Measurements from ENCODE around the gene NME5.
A peak's percentile ranks its signal among the peaks of the same experiment; 100 is the strongest.
"Not testable (repeated sequence)": the region's sequence is repeated elsewhere in the genome, so short reads cannot be mapped to it uniquely, and the experiment has no call there.

NME5 gene, protein sequence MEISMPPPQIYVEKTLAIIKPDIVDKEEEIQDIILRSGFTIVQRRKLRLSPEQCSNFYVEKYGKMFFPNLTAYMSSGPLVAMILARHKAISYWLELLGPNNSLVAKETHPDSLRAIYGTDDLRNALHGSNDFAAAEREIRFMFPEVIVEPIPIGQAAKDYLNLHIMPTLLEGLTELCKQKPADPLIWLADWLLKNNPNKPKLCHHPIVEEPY

DNA sequence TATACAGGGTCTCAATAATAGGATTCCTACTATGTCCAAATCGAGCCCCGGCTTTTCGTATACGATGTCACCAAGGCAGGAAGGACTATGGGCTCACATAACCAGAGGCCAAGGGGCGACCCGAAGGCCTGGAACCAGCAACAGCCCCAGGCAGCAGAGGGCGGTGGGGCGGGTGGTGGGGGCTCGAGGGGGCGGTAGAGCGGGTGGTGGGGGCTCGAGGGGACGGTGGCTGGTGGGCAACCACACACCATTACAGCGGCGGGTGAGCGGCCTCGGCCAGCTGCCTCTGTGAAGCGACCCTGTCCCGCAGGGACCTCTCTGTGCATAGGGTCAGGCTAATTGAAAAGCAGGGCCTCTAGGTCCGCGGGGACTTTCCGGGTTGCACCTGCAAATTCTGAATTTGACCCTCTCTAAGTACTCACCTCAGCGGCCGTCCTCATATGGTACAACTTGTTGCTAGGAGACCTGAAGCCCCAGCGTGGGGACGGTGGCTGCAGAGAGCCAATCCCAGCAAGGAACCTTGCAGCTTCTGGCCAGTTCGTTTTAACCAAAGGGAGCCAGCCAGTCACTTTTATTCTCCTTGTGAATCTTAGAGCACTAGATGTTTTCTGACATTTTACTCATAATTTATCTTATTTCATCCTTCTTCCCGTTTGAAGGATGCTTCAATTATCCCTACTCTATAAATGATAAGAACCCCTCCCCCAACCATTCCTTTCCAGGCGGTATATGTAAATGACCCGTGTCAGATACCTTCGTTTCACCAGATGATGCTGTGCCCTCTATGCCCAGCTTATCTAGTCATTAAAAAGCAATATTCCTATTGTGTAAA is at the start of gene NME5:
Gene NME5 (minus strand): TSS at position 480 of the 832 bp plus-strand sequence. CDS start 648 bp downstream, outside the sequence.
- peak; percentile 4 to 80 for DNase-seq

DNA sequence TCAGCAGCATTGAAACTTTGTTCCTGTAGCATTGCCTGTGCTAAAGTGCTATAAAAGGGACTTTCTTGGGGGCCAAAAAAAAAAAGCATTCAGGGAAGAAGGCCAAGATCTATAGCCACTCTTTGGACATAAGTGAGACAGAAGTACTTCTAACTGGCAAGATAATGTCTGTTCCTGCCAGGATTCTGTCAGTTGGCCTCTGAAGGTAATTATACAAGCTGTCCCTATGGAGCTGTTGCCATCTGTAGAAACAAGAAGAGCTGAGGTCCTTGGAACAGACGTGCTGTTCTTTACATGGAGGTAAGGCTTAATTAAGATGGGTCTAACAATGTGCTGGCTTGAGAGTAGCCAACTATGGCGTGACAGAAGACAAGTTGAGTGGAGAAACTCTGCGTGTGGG is 49.4 kb upstream of the NME5 start:
- DNase-seq, result no peak

DNA sequence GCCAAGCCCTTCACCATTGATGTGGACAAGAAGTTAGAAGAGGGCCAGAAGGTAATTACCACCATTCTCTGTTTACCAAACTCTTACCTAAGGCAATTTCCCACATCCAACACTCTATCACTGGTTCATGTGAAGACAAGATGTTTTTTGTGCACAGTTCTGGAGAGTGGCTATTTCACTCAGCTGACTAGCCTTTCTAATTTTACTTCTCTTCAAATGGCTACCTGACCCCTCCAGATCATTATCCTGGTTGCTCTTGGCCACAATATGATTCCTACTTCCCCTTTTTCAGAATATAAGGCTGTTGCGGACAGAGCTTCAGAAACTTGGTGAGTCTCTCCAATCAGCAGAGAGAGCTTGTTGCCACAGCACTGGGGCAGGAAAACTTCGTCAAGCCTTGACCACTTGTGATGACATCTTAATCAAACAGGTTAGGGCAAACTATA is 46.8 kb upstream of the NME5 start:
- no peak for DNase-seq

DNA sequence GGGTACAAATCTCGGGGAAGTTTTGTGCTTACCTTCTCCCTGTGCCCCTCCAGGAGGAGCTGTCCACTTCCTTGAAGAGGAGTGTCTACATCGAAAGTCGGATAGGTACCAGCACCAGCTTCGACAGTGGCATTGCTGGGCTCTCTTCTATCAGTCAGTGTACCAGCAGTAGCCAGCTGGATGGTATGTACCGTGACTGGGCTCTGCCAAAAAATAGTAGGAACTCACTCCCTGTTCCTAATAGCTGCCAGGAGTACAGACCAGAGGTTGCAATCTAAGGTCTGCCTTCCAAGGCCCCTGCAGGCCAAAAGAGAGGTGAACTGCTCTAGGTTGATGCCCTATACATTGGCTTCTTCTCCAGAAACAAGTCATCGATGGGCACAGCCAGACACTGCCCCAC is 43.6 kb upstream of the NME5 start:
- DNase-seq, result no peak

DNA sequence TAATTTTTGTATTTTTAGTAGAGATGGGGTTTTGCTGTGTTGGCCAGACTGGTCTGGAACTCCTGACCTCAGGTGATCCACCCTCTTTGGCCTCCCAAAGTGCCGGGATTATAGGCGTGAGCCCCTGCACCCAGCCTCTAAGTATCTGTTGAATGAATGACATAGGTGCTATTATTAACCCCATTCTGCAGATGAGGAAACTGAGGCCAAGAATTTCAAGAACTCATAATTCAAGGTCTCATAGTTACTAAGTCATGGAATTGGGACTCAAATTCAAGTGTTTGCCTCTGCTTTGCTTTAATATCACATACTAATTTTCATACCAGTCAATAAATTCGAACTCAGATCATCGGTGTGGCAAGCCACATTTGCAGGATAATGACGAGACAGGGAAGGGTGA is 41.6 kb upstream of the NME5 start:
- DNase-seq, result no peak

DNA sequence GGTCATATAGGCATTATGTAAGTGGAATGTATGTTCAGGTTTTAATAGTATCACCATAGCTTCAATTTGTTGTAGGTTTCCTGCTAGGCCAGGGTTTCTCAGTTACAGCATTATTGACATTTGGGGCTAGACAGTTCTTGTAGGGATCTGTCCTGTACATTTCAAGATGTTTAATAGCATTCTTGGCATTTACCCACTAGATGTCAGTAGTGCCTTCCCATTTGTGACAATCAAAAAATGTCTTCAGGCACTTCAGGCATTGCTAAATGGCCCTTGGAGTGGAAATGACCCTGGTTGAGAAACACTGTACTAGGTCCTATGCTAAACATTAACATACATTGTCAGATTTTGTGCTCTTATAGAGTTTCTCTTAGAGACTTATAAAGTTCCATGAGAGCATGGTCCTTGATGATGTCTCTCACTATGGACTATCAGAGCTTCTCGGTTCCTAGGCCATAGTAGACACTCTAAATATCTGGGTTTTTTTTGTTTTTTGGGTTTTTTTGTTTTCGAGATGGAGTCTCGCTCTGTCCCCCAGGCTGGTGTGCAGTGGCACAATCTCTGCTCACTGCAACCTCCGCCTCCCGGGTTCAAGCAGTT is 41.1 kb upstream of the NME5 start:
- DNase-seq, result no peak

DNA sequence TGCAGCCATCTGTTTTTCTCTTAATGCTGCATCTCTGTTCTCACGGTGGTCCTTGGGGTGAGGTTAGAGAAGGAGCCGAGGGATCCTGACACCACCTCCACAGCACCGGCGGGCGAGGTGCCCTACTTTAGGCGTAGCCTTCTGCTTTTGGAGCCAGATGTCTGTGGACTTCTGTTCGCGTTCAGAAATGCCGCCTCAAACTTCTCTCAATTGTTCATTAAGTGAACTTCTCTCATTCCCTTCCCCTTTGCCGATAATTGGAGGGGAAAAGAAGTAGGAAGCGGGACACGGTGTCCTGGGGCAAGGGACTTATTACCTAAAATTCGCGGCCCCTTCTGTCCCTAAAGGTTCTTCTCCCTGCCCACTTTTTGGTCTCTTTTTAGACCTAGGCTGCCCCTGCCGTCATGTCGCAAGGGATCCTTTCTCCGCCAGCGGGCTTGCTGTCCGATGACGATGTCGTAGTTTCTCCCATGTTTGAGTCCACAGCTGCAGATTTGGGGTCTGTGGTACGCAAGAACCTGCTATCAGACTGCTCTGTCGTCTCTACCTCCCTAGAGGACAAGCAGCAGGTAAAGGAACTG is 40.1 kb upstream of the NME5 start:
- DNase-seq, result no peak

DNA sequence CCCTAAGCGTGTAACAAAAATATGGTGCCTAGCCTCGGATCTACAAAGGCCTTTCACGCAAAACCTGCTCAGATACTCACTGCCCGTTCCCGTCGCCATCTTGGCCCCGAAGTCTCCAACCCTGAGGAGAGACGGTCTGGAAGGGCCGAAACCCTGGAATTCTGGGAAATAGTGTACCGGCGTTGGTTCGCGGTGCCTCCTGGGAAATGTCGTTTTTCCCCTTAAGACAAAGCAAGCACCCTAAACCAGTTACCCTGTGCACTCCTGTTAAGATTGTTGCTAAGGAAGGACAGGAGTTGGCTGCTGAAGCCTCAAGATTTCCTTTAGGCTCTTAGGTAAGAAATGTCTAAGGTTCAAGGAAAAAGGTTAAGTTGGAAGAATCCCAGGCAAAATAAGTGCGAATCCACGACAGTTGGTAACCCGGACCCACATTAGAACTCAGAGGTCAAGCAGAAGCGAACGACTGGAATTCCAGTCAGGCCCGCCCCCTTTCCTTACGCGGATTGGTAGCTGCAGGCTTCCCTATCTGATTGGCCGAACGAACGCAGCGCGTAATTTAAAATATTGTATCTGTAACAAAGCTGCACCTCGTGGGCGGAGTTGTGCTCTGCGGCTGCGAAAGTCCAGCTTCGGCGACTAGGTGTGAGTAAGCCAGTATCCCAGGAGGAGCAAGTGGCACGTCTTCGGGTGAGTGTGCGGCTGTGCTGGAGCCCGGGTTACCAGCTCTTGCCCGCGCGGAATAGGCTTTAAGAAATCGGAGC is 39.5 kb upstream of the NME5 start, which contains the start of the genes BRD8 and KIF20A:
Gene BRD8 (minus strand): TSS at position 115 of the 761 bp plus-strand sequence. CDS start 16 bp downstream, at position 99.
Gene KIF20A (plus strand): TSS at position 597 of the 761 bp plus-strand sequence. CDS start 569 bp downstream, outside the sequence.
- peak; percentile 62 to 96 for DNase-seq

DNA sequence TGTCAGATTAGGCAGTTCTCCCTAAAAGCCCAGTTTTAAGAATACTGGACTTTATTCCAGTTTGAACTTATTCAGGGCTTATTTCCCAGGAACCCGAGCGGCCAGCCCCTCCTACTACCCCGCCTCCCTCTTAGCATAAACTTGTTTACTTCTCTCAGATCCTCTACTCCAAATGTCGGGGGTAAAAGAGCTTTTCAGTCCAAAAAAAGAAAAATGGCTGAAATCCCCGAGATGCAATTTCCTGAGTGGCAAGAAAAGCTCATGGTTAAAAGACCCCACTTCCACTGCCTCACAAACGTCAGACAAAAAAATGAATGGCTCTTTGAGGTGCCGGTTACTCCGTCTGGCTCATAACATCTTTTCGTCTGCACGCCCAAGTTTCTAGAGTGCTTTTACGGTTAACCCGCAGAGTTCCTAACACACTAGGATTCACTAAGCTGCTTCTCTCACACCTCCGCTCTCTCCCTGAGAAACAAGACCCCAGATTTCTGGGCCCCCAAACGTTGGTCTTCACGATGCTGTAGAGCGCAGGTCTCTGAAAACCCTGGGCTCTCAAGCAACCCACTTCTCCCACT is 38.8 kb upstream of the NME5 start:
- DNase-seq, result no peak

DNA sequence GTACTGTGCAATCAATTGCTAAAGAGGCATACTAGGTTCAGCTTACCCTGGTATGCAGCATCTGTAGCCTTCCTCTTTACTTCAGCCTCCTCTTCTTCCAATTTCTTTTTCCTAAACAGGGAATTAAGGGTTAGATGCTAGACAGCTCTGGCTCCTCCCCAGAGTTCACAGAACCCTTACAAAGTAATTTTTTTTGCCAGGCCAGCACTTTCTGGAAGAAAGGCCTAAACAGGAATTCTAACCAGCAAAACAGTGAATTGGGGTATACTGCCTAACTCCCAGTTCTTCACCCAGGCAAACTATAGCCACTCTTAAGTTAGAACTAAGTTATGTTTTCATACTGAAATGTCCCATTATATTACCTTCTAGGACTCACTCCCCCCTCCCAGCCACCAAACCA is 31.1 kb upstream of the NME5 start:
- no peak for DNase-seq

DNA sequence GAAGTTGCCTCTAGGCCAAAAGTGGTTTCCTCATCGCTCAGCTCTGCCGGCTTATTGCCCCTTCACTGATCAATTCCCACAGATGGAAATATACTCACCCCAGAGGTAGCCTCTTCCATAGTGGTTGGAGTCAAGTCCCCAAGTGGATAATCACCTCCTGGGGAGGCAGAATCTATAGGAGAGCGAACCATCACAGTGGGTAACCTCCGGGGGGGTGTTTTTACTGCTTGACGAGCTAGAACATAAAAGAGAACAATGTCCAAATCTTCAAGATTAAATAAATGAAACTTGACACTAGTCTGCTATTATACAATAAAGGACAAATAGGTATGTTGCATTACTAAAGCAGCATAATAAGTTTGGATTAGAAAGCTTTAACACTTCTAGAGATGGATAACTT is 29.9 kb upstream of the NME5 start:
- no peak for DNase-seq

DNA sequence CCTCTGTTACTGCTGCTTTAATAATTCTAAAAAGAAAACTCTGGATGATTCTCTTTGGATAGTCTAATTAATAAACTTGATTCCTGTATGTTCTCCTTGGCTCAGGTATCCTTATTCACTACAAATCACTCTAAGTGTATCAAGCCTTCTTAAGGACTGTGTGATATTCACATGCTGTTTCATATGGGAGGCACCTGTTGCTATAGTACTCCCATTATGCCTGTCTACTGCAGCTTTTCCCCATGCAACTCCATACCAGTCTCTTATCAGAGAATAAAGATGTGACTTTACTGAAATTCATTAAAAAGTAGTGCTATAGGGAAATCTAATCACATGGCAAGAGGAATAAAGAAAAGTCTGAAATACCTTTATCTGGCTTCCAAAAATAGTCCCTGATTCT is 24.5 kb upstream of the NME5 start:
- DNase-seq, result no peak

DNA sequence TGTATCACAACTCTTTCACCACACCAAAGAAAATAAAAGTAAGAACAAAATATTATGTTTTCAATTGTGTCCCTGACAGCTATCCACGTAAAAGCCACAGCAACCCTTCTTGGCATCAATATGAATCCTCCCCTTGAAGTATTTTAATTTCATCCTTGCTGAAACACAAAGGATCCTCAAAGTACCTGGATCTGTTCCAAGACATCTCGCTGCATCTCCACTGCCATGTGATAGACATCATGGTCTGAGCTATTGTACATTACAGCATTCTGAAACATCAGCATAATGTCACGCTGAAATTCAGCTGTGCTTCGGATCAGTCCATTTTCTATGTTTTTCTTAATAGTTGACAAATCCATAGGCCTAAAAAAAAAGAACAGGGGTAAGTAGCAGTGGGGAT is 21.5 kb upstream of the NME5 start:
- no peak for DNase-seq

DNA sequence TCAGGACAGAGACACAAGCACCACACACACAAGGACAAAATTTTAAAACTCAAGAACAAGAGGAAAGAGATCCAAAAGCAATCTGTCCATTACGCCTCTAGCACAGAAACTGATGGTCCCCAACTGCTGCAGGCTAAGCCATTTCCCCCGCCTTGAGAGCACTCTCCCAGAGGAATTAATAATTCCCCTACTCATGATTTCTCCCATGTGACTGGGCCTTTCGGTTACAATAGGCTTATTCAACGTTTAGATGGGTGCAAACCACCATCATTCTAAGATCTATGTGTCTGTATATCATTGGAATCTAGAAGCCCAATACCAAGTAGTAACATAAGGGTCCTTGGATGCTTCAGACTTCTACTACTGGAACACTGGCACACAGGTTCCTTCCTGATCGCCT is 20.4 kb upstream of the NME5 start:
- DNase-seq, result no peak

DNA sequence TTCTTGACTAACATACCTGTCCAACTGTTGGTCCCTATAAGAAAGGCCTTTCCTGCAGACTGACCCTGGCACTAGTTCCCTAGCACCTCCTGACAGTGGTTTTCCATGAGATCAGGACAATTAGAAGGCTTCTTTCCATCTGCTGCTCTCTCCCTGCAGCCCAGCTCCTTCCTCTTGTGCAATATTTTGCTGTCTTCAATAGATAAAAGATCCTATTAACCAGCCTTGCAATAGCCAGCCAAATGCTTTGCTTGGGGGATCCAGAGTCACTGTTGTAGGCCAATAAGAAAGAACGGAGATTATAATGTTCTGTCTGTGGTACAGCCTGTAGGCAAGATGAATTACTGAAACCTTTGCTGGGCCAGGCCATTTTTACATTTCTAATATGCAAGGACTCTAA is 18.4 kb upstream of the NME5 start:
- DNase-seq, result no peak

DNA sequence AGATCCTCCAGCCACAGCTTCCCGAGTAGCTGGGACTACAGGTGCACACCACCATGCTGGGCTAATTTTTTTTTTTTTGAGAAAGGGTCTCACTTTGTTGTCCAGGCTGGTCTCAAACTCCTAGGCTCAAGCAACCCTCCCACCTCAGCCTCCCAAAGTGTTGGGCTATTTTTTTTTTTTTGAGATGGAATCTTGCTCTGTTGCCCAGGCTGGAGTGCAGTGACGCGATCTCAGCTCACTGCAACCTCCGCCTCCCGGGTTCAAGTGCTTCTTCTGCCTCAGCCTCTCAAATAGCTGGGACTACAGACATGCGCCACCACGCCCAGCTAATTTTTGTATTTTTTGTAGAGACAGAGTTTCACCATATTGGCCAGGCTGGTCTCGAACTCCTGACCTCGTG is 16.7 kb upstream of the NME5 start:
- not testable (repeated sequence) for DNase-seq

DNA sequence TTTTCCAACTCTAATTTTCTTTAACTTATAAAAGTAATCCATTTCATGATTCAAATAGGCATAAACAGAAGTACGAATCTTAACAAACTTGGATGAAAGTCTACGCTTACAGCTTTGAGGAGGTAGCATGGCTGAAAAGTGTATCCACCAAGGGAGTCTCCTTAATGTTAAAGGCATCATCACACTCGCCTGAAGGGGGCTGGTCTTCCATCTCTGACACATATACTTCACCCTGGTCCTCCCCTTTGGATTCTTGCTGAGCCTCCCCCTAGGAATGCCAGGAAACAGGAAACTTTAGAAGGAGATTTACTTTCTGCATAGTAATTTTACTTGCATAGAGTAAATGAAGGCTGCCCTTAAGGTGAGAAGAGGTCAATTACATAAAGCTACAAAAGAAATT is 10.3 kb upstream of the NME5 start:
- DNase-seq, result no peak

DNA sequence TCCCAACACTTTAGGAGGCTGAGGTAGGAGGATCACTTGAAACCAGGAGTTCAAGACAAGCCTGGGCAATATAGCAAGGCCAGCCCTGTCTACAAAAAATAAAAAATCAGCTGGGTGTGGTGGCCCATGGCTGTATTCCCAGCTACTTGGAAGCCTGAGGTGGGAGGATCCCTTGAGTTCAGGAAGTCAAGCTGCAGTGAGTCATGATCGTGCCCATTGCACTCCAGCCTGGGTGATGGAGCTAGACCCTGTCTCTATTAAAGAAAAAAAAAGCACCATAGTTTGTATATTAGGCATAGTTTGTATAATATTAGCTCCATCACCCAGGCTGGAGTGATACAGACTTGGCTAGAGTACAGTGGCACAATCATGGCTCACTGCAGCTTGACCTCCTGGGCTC is 9.6 kb upstream of the NME5 start:
- no peak for DNase-seq

DNA sequence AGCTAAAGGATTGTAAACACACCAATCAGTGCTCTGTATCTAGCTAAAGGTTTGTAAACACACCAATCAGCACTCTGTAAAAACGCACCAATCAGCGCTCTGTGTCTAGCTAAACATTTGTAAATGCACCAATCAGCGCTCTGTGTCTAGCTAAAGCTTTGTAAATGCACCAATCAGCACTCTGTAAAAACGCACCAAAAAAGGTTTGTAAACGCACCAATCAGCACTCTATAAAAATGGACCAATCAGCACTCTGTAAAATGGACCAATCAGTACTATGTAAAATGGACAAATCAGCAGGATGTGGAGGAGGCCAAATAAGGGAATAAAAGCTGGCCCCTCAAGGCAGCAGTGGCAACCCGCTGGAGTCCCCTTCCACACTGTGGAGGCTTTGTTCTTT is 4.3 kb upstream of the NME5 start:
- not testable (repeated sequence) for DNase-seq

DNA sequence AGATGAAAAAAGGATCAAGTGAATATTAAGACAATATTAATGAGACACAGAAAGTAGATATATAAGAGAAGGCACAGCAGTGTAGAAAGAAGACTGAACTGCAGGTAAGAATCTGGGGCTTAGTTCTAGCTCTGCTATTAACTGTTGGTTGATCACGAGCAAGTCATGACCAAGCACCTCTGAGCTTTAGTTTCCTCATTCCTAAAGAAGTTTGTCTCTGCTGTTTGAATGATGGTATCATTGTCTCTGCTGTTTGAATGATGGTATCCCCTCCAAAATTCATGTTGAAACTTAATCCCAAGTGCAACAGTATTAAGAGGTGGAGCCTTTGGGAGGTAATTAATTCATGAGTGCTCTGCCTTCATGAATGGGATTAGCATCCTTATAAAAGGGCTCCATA is 2.5 kb upstream of the NME5 start:
- DNase-seq, result no peak

DNA sequence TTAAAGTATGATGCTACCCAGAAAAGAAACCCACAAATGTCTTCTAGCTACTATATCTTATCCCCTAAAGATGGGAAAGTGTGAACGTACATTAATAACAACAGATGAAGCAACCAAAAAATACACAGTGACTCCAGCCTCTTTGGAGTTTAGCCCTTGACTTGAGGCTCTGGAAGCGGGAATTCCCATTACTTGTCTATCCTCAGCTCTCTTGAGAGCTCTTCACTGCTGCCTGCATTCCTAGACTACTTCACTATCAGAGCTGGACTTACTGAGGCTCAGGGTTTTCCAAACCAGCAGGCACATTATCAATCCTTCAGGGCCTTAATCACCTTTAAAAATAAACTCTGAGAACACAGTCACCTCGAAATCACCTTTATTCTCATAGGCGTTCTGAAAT is 1.0 kb upstream of the NME5 start:
- no peak for DNase-seq

DNA sequence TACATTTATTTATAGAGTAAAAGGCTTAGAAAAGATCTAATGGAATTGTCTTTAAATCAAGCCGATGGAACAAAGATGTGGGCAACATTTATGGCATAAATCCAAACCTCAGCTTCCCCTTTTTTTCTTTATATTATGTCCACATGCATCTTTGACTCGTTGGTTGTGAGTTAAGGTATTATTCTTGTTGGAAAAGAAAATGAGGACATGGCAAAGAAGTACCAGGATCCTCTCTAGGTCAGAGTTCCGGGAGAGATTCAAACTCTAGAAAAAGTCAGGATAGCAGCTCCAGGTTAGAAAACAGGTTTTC is 508 bp upstream of the NME5 start:
- DNase-seq, result no peak

DNA sequence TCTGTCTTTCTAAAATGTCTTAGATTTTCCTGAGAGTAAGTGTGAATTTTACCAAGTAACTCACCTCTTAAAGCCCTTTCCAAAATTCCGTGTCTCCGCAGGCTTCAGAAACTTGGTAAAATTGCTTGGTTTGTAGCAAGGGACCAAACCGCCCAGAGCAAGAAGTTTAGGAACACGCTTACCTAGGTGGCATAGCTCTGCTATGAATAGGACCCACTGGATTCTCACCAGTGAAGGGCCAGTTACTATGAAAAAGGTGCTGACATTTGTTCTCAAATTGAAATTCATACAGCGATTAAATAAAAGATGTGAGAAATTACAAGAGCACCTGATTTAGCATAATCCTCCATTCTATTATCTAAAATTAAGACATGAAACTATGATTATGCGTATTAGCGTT is 6.7 kb downstream of the NME5 start:
- no peak for DNase-seq
